GM12872 (cell line): ENCODE measurements around the gene MYH10.

ENCODE experiments used
- CTCF ChIP-seq: IDR thresholded peaks from 3 replicates; pipeline ENCODE4 v1.5.1; 2011; ENCODE audit warnings: low read depth, mild to moderate bottlenecking, low read length, moderate library complexity; ENCODE audit not compliant: insufficient read depth

Gene MYH10

GRCh38 chr17:8453326-8453725 lies 177.2 kb downstream of the MYH10 start:
- TF ChIP-seq CTCF = no peak

- TF ChIP-seq CTCF = no peak
Observed at GRCh38 chr17:8451933-8452614, 178.5 kb downstream of the MYH10 start.

GRCh38 chr17:8448310-8448709 lies 182.2 kb downstream of the MYH10 start:
- TF ChIP-seq CTCF = no peak

- TF ChIP-seq CTCF = no peak
Observed at GRCh38 chr17:8447799-8448198, 182.7 kb downstream of the MYH10 start.

- TF ChIP-seq CTCF = no peak
Observed at GRCh38 chr17:8445536-8445935, 185.0 kb downstream of the MYH10 start.

- no peak for TF ChIP-seq CTCF
Observed at GRCh38 chr17:8444494-8444893, 186.0 kb downstream of the MYH10 start.

- no peak for TF ChIP-seq CTCF
Observed at GRCh38 chr17:8443756-8444155, 186.8 kb downstream of the MYH10 start.
